ACHN (cell line): ENCODE results near the gene JPH4.
"Not testable (repeated sequence)": the region's sequence is repeated elsewhere in the genome, so short reads cannot be mapped to it uniquely, and the experiment has no call there.

Experiments
- DNase-seq: peaks from one replicate; pipeline ENCODE4 v3.0.0-alpha.2; 2015
- in situ Hi-C: cut with HindIII; loops from 2 replicates; pipeline ENCODE4 v1.10.0; 2017; ENCODE audit warnings: low sequenced_read_pairs, low pct_ligation_motif_present, low pct_unique_long_range_greater_than_20kb

The JPH4 gene

GRCh38 chr14:23610090-23610814 is 31.7 kb upstream of the JPH4 start:
- in situ Hi-C loops = no loop called here
- DNase-seq = no peak

GRCh38 chr14:23609411-23610089 is 31.0 kb upstream of the JPH4 start:
- in situ Hi-C loops, DNase-seq: not testable (repeated sequence)

GRCh38 chr14:23609001-23609400 is 30.4 kb upstream of the JPH4 start:
- in situ Hi-C loops = no loop called here

GRCh38 chr14:23608454-23608853 is 29.9 kb upstream of the JPH4 start:
- in situ Hi-C loops = no loop called here
- no peak for DNase-seq

More at GRCh38 chr14:23609001-23609400, 30.4 kb upstream of the JPH4 start:
- DNase-seq = no peak

- no peak for DNase-seq
- in situ Hi-C loops = no loop called here
Measured at GRCh38 chr14:23605931-23606585, 27.5 kb upstream of the JPH4 start.

GRCh38 chr14:23604675-23605170 is 26.1 kb upstream of the JPH4 start:
- in situ Hi-C loops = no loop called here
- no peak for DNase-seq

GRCh38 chr14:23604148-23604547 is 25.6 kb upstream of the JPH4 start:
- in situ Hi-C loops = no loop called here
- DNase-seq = no peak

GRCh38 chr14:23603103-23603502 is 24.5 kb upstream of the JPH4 start:
- DNase-seq = no peak
- in situ Hi-C loops = no loop called here

GRCh38 chr14:23602181-23603095 is 23.8 kb upstream of the JPH4 start:
- DNase-seq = no peak
- in situ Hi-C loops = no loop called here

- no peak for DNase-seq
- in situ Hi-C loops = no loop called here
Measured at GRCh38 chr14:23601845-23602180, 23.2 kb upstream of the JPH4 start.

GRCh38 chr14:23601424-23601823 is 22.8 kb upstream of the JPH4 start:
- no peak for DNase-seq
- in situ Hi-C loops = no loop called here

GRCh38 chr14:23600806-23601205 is 22.2 kb upstream of the JPH4 start:
- in situ Hi-C loops = no loop called here
- no peak for DNase-seq

- no peak for DNase-seq
- in situ Hi-C loops = no loop called here
Measured at GRCh38 chr14:23600322-23600707, 21.7 kb upstream of the JPH4 start.

- in situ Hi-C loops, DNase-seq: not testable (repeated sequence)
Measured at GRCh38 chr14:23594191-23594590, 15.6 kb upstream of the JPH4 start.

GRCh38 chr14:23590198-23590597 is 11.6 kb upstream of the JPH4 start:
- DNase-seq = no peak
- in situ Hi-C loops = no loop called here

- no peak for DNase-seq
- in situ Hi-C loops = no loop called here
Measured at GRCh38 chr14:23589606-23590005, 11.0 kb upstream of the JPH4 start.

- DNase-seq = peak; percentile 82
- in situ Hi-C loops = no loop called here
Measured at GRCh38 chr14:23588884-23589598, 10.5 kb upstream of the JPH4 start.
